Measurements from ENCODE around the gene CCNT1.

DNA sequence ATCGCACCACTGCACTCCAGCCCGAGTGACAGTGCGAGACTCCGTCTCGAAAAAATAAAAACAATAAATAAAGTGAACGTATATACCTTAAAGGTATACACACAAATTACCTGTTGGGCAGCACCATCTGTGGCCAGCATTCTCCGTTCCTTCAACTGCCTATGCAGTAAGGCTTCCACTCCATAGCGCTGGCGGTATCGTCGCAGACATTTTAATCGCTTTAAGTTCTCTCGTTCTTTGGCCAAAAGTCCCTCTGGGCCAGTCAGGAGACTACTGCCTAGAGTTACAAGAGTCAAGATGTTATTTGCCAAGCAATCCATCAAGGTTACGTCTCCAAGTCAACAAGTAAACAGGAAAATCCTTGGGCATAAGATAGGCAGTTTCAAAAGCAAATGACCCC lies 47.5 kb downstream of the CCNT1 start:
- TF ChIP-seq MXI1 (IDR thresholded peaks at IDR 0.05; ENCODE audit: borderline replicate concordance, low read depth, low read length): no peak
- TF ChIP-seq, protein P1, sequence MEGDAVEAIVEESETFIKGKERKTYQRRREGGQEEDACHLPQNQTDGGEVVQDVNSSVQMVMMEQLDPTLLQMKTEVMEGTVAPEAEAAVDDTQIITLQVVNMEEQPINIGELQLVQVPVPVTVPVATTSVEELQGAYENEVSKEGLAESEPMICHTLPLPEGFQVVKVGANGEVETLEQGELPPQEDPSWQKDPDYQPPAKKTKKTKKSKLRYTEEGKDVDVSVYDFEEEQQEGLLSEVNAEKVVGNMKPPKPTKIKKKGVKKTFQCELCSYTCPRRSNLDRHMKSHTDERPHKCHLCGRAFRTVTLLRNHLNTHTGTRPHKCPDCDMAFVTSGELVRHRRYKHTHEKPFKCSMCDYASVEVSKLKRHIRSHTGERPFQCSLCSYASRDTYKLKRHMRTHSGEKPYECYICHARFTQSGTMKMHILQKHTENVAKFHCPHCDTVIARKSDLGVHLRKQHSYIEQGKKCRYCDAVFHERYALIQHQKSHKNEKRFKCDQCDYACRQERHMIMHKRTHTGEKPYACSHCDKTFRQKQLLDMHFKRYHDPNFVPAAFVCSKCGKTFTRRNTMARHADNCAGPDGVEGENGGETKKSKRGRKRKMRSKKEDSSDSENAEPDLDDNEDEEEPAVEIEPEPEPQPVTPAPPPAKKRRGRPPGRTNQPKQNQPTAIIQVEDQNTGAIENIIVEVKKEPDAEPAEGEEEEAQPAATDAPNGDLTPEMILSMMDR (conservative IDR thresholded peaks at IDR 0.05; ENCODE audit: low read depth, low read length): no peak
